Activated CD4-positive, alpha-beta memory T cell treated with anti-CD3 and anti-CD28 coated beads, Interleukin-2, amount 10 ng/mL, durations not matched to agents 7 days and 5 days (primary cell): ENCODE data around the gene CERS4. TPM values are rescaled to one million over a fixed set of nuclear protein-coding genes. Genes with fewer than 3 reads are reported as not detected.
A peak's percentile ranks its signal among the peaks of the same experiment; 100 is the strongest.
"Not testable (repeated sequence)": the region's sequence is repeated elsewhere in the genome, so short reads cannot be mapped to it uniquely, and the experiment has no call there.

ENCODE experiments used
- CTCF ChIA-PET: fragments of 350-600 bp; sonication (Branson Sonifier 250); formaldehyde crosslinking; loops from one replicate; lab custom pipeline; 2021; ENCODE audit warnings: antibody characterized with exemption, inconsistent platforms; lab: Charles Lee
- POLR2A ChIA-PET: fragments of 350-600 bp; sonication (Branson Sonifier 250); formaldehyde crosslinking; loops from one replicate; lab custom pipeline; 2021; ENCODE audit warnings: antibody characterized with exemption; lab: Charles Lee
- DNase-seq: peaks from one replicate; pipeline ENCODE4 v3.0.0-alpha.2; 2020
- H3K27ac Mint-ChIP-seq: one replicate; pipeline ENCODE4 v1.8.0; 2021; ENCODE audit warnings: mild to moderate bottlenecking, mixed read lengths
- H3K27me3 Mint-ChIP-seq: one replicate; pipeline ENCODE4 v1.8.0; 2021; ENCODE audit warnings: mixed read lengths
- H3K36me3 Mint-ChIP-seq: one replicate; pipeline ENCODE4 v1.8.0; 2021; ENCODE audit warnings: low read depth, mixed read lengths
- H3K4me1 Mint-ChIP-seq: one replicate; pipeline ENCODE4 v1.8.0; 2021; ENCODE audit warnings: mixed read lengths
- H3K4me3 Mint-ChIP-seq: one replicate; pipeline ENCODE4 v1.8.0; 2021; ENCODE audit warnings: mild to moderate bottlenecking, mixed read lengths
- H3K9me3 Mint-ChIP-seq: one replicate; pipeline ENCODE4 v1.8.0; 2021; ENCODE audit warnings: mixed read lengths
- total RNA-seq, 2 experiments: library from RNA; stranded (reverse); gene quantifications; one replicate each; pipeline ENCODE4 v1.2.3, GENCODE V29; 2021

CERS4 gene
- total RNA-seq, 2 experiments from 2014 or later = 23.2 TPM

DNA sequence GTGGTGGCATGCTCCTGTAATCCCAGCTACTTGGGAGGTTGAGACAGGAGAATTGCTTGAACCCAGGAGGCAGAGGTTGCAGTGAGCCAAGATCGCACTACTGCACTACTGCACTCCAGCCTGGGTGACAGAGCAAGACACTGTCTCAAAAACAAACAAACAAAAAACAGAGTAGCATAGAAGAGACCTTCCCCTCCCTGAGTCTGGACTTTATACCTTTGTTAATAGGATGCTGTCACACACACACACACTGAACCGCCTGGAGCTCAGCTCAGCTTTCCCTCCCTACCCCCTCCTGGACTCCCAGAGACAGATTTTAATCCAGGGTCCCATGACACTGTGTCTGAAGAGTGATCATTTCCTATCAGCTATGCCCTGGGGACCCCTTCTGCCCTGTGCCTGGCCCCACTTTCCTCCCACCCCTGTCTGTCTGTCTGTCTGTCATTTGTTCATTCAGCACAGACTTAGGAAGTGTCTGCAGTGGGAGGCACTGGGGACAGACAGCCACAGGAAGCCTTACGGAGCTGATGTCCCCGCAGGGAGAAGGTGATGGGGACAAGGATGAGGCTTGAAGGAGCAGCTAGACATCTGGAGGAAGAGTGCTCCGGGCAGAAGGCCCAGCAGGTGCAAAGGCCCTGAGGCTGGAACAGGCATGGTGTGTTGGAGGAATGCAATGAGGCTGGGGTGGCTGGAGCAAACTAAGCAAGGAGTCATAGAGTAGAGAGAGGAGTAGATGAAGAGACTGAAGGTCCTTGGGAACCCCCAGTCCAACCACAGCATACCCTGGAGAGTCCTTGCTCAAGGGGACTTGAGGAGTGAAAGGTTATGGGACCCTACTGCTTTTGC, 4.9 kb downstream of the CERS4 start:
- ChIA-PET POLR2A (no interaction called here), CTCF (no interaction called here)
- peak overlapping the region; percentile 1 for H3K27ac Mint-ChIP-seq

DNA sequence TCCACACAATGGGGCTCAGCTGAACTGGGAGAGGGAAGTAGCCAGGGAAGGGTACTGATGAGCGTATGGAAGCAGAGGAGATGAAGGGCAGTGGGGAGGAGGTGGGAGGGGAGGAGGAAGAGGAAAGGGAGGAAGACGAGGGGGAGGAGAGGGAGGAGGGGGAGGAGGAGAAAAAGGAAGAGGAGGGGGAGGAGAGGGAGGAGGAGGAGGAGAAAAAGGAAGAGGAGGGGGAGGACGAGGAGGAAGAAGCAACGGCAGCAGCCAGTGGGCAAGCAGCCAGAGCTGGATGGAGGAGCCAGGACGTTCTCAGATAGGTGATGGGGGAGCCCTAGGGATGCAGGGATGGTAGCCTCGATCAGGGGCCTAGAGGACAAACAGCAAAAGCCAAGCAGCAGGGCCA, 5.6 kb downstream of the CERS4 start:
- CTCF ChIA-PET = no interaction called here
- no peak overlapping the region for H3K4me3 Mint-ChIP-seq
- no peaks in the 10 kb centered on the region for H3K36me3 Mint-ChIP-seq
- POLR2A ChIA-PET = no interaction called here
- peaks cover 25% of the 10 kb centered on the region for H3K4me1 Mint-ChIP-seq
- H3K27ac Mint-ChIP-seq = no peak overlapping the region
- no peaks in the 10 kb centered on the region for H3K27me3 Mint-ChIP-seq
- no peak for DNase-seq
- no peaks in the 10 kb centered on the region for H3K9me3 Mint-ChIP-seq

More for the DNA sequence above, 4.9 kb downstream of the CERS4 start:
- DNase-seq = no peak
- H3K4me3 Mint-ChIP-seq = no peak overlapping the region
- no peaks in the 10 kb centered on the region for H3K27me3 Mint-ChIP-seq
- H3K4me1 Mint-ChIP-seq = peaks cover 26% of the 10 kb centered on the region
- no peaks in the 10 kb centered on the region for H3K36me3 Mint-ChIP-seq
- H3K9me3 Mint-ChIP-seq = no peaks in the 10 kb centered on the region

DNA sequence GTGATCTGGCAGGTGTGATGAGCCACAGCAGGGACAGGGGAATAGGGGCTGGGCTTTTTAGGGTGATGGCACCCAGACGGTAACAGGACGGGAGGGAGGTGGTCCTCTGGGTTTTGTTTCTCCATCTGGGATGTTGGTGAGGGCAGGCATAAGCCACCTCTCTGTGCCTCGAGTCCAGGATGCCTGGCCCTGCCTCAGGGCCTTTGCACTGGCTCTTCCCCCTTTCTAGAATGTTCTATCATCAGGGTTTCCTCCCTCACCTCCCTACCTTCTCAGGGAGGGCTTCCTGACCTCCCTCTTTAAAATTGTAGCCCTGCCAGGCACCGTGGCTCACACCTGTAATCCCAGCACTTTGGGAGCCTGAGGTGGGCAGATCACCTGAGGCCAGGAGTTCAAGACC, 6.6 kb downstream of the CERS4 start:
- ChIA-PET POLR2A (no interaction called here), CTCF (no interaction called here)
- Mint-ChIP-seq H3K4me3 (no peak overlapping the region), H3K36me3 (no peaks in the 10 kb centered on the region), H3K27me3 (no peaks in the 10 kb centered on the region), H3K4me1 (peaks cover 16% of the 10 kb centered on the region), H3K27ac (no peak overlapping the region), H3K9me3 (no peaks in the 10 kb centered on the region)
- DNase-seq = no peak

GRCh38 chr19:8216357-8216756, 7.2 kb downstream of the CERS4 start:
- ChIA-PET CTCF (no interaction called here), POLR2A (no interaction called here)
- no peaks in the 10 kb centered on the region for H3K9me3 Mint-ChIP-seq
- H3K4me3 Mint-ChIP-seq = no peak overlapping the region
- H3K27me3 Mint-ChIP-seq = no peaks in the 10 kb centered on the region
- no peak for DNase-seq
- no peaks in the 10 kb centered on the region for H3K36me3 Mint-ChIP-seq
- no peak overlapping the region for H3K27ac Mint-ChIP-seq
- peaks cover 14% of the 10 kb centered on the region for H3K4me1 Mint-ChIP-seq

- H3K4me1 Mint-ChIP-seq, H3K9me3 Mint-ChIP-seq, DNase-seq, H3K27ac Mint-ChIP-seq, CTCF ChIA-PET, H3K36me3 Mint-ChIP-seq, H3K27me3 Mint-ChIP-seq, H3K4me3 Mint-ChIP-seq: not testable (repeated sequence)
- POLR2A ChIA-PET = interaction anchor here (1.8 kb wide), 1 partner anchor 9 kb away, joined by 5 read pairs; no protein-coding TSS in a partner anchor
Observed at GRCh38 chr19:8218127-8218526, 9.0 kb downstream of the CERS4 start.

DNA sequence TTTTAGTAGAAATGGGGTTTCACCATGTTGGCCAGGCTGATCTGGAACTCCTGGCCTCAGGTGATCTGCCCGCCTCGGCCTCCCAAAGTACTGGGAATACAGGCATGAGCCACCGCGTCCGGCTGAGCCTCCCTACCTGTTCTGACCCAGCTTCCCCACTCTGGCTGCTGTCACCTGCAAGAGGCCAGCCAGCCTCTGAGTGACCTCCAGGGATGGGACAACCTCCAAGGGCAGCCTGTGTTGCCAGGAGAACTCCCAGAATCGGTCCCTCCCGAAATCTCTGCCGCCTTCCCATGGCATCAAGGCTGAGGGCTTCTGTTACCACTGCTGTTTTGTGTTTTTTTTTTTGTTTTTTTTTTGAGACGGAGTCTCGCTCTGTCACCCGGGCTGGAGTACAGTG, 11.3 kb downstream of the CERS4 start:
- Mint-ChIP-seq H3K27ac (no peak overlapping the region), H3K4me1 (no peaks in the 10 kb centered on the region), H3K27me3 (no peaks in the 10 kb centered on the region), H3K36me3 (no peaks in the 10 kb centered on the region), H3K4me3 (no peak overlapping the region), H3K9me3 (no peaks in the 10 kb centered on the region)
- ChIA-PET POLR2A (no interaction called here), CTCF (no interaction called here)
- DNase-seq = no peak

DNA sequence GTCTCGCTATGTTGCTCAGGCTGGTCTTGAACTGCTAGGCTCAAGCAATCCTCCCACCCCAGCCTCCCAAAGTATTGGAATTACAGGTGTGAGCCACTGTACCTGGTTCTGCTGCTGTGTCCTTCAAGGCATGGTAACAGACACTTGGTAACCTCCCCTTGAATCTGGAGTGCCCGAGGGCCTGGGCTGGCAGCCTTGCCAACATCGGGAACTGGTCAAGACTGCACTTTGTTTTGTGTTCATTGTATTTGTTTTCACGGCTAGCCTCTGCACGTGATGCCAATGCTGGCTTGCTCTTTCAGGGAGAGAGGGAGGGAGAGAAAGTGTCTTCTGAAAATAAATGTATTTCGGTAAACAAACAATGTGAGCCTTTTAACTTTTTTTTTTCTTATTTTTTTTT, 12.0 kb downstream of the CERS4 start:
- Mint-ChIP-seq H3K36me3 (no peaks in the 10 kb centered on the region), H3K27me3 (no peaks in the 10 kb centered on the region), H3K9me3 (no peaks in the 10 kb centered on the region), H3K4me1 (no peaks in the 10 kb centered on the region), H3K4me3 (no peak overlapping the region), H3K27ac (no peak overlapping the region)
- no peak for DNase-seq
- POLR2A ChIA-PET = no interaction called here
- CTCF ChIA-PET = no interaction called here

- H3K4me1 Mint-ChIP-seq, DNase-seq, H3K9me3 Mint-ChIP-seq, H3K27ac Mint-ChIP-seq, H3K27me3 Mint-ChIP-seq, H3K4me3 Mint-ChIP-seq, CTCF ChIA-PET, H3K36me3 Mint-ChIP-seq, POLR2A ChIA-PET: not testable (repeated sequence)
Observed at GRCh38 chr19:8223442-8223841, 14.3 kb downstream of the CERS4 start.

- ChIA-PET POLR2A (no interaction called here), CTCF (no interaction called here)
- DNase-seq = no peak
- Mint-ChIP-seq H3K4me1 (no peaks in the 10 kb centered on the region), H3K36me3 (no peaks in the 10 kb centered on the region), H3K9me3 (no peaks in the 10 kb centered on the region), H3K4me3 (no peak overlapping the region), H3K27me3 (no peaks in the 10 kb centered on the region), H3K27ac (no peak overlapping the region)
Observed at GRCh38 chr19:8224394-8225145, 15.4 kb downstream of the CERS4 start.

DNA sequence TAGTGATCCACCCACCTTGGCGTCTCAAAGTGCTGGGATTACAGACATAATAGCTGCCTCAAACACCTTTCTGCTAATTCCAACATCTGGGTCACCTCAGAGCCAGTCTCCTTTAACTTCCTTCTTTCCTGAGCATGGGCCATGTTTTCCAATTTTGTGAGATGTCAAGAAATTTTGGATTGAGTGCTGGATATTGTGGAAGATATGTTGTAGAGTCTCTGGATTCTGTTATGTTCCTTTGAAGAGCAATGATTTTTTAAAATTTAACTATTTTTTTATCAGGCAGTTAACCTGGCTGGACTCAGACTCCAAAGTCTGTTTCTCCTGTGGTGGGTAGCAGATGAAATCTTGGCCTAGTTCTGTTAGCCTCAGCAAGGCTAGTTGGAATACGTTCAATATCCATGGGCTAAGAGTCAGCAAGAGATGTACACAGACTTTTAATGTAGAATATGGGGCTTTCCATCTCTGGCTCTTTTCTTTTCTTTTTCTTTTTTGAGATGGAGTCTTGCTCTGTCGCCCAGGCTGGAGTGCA, 22.0 kb downstream of the CERS4 start:
- no peaks in the 10 kb centered on the region for H3K4me1 Mint-ChIP-seq
- H3K36me3 Mint-ChIP-seq = peaks cover 3% of the 10 kb centered on the region
- no peak for DNase-seq
- H3K4me3 Mint-ChIP-seq = no peak overlapping the region
- POLR2A ChIA-PET = no interaction called here
- CTCF ChIA-PET = no interaction called here
- H3K9me3 Mint-ChIP-seq = peaks cover 2% of the 10 kb centered on the region
- H3K27ac Mint-ChIP-seq = no peak overlapping the region
- no peaks in the 10 kb centered on the region for H3K27me3 Mint-ChIP-seq

DNA sequence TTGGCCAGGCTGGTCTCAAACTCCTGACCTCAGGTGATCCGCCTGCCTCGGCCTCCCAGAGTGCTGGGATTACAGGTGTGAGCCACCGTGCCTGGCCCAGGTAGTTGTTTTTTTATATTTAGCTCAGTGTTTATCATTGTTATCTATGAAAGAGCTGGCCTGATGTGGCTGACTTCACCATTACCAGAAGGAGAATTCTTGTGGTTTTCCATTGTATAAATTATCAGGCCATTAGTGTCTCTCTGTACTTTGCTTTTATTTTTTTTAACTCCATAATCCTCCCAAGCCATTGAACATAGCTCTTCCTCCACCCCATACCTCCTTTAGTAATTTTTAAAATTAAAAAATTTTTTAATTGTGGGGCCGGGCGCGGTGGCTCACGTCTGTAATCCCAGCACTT, 24.2 kb downstream of the CERS4 start:
- no peak overlapping the region for H3K27ac Mint-ChIP-seq
- H3K36me3 Mint-ChIP-seq = peaks cover 4% of the 10 kb centered on the region
- H3K4me1 Mint-ChIP-seq = no peaks in the 10 kb centered on the region
- peaks cover 2% of the 10 kb centered on the region for H3K9me3 Mint-ChIP-seq
- H3K27me3 Mint-ChIP-seq = no peaks in the 10 kb centered on the region
- no peak for DNase-seq
- H3K4me3 Mint-ChIP-seq = no peak overlapping the region
- CTCF ChIA-PET = no interaction called here
- POLR2A ChIA-PET = no interaction called here

DNA sequence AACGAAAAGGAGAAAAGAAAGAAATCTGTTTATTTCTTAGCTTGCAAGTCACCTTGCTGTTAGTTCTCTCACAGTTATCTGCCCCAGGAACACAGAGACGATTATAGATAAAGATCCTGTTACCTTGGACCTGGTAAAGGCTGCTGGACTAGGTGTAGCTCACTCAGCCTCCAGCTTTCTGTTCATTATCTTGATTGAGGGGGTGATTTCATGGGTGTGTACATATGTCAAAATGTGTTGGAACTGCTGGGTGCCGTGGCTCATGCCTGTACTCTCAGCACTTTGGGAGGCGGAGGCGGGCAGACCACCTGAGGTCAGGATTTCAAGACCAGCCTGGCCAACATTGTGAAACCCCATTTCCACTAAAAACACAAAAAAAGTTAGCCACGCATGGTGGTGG, 27.9 kb downstream of the CERS4 start:
- ChIA-PET POLR2A (no interaction called here), CTCF (interaction anchor here (0.6 to 0.9 kb wide), 3 partner anchors 10 to 29 kb away, joined by 4 read pairs; no protein-coding TSS in a partner anchor)
- Mint-ChIP-seq H3K4me1 (peaks cover 13% of the 10 kb centered on the region), H3K36me3 (peaks cover 13% of the 10 kb centered on the region), H3K27me3 (no peaks in the 10 kb centered on the region), H3K9me3 (peaks cover 4% of the 10 kb centered on the region), H3K27ac (no peak overlapping the region), H3K4me3 (no peak overlapping the region)
- no peak for DNase-seq

DNA sequence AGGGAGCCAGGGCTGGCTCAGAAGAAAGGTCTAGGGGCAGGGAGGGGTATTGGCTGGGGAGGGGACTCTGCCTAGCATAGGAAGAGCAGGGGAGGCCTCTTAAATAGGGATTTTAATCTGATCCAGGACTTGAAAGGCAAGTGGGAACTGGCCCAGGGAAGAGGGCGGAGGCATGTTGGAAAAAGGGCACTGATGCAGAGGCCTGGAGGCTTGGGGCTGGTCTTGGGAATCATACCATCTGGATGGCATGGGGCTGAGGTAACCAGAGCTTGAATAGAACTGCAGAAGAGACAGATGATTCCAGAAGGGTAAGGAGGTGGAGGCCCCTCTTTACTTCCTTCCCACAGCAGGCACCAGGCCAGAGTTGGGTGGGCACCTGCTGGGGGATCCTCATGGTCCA, 29.1 kb downstream of the CERS4 start:
- Mint-ChIP-seq H3K4me3 (no peak overlapping the region), H3K4me1 (peaks cover 13% of the 10 kb centered on the region), H3K9me3 (peaks cover 11% of the 10 kb centered on the region), H3K27me3 (no peaks in the 10 kb centered on the region), H3K27ac (no peak overlapping the region), H3K36me3 (peaks cover 23% of the 10 kb centered on the region)
- ChIA-PET CTCF (no interaction called here), POLR2A (no interaction called here)
- no peak for DNase-seq
